HG03095 (cell line): ENCODE data around the gene MIA3.
A peak's percentile ranks its signal among the peaks of the same experiment; 100 is the strongest.

Experiments
- ATAC-seq: cut with Tn5 transposase; IDR thresholded peaks from one replicate; pipeline ENCODE4 v1.9.1; 2021; ENCODE audit warnings: moderate library complexity; ENCODE audit not compliant: unreplicated experiment

Gene MIA3

GRCh38 chr1:222620566-222620965, 2.7 kb downstream of the MIA3 start:
- ATAC-seq = no peak

GRCh38 chr1:222622765-222623164, 4.9 kb downstream of the MIA3 start:
- no peak for ATAC-seq

GRCh38 chr1:222623458-222623857, 5.6 kb downstream of the MIA3 start:
- no peak for ATAC-seq

GRCh38 chr1:222624214-222624613, 6.3 kb downstream of the MIA3 start:
- no peak for ATAC-seq

GRCh38 chr1:222627232-222627631, 9.3 kb downstream of the MIA3 start:
- ATAC-seq = no peak

GRCh38 chr1:222629921-222630535, 12.1 kb downstream of the MIA3 start:
- no peak for ATAC-seq

- no peak for ATAC-seq
These were observed 13.8 kb downstream of the MIA3 start for GRCh38 chr1:222631611-222632208.

- no peak for ATAC-seq
These were observed 14.9 kb downstream of the MIA3 start for GRCh38 chr1:222632749-222633148.

- peak; percentile 86 for ATAC-seq
These were observed 16.5 kb downstream of the MIA3 start for GRCh38 chr1:222634180-222635013.

- ATAC-seq = no peak
These were observed 23.5 kb downstream of the MIA3 start for GRCh38 chr1:222641269-222641948.

- no peak for ATAC-seq
These were observed 24.6 kb downstream of the MIA3 start for GRCh38 chr1:222642468-222642867.

GRCh38 chr1:222643606-222643937, 25.7 kb downstream of the MIA3 start:
- ATAC-seq = no peak

GRCh38 chr1:222643938-222644635, 26.2 kb downstream of the MIA3 start:
- ATAC-seq = peak; percentile 96

GRCh38 chr1:222644636-222644980, 26.7 kb downstream of the MIA3 start:
- ATAC-seq = no peak

GRCh38 chr1:222652676-222653075, 34.8 kb downstream of the MIA3 start:
- ATAC-seq = no peak

- ATAC-seq = peak; percentile 51
These were observed 35.4 kb downstream of the MIA3 start for GRCh38 chr1:222653178-222653827.

- ATAC-seq = peak; percentile 96
These were observed 37.0 kb downstream of the MIA3 start for GRCh38 chr1:222654849-222655248.

- ATAC-seq = no peak
These were observed 38.7 kb downstream of the MIA3 start for GRCh38 chr1:222656391-222657155.

- no peak for ATAC-seq
These were observed 40.0 kb downstream of the MIA3 start for GRCh38 chr1:222657899-222658298.

- no peak for ATAC-seq
These were observed 45.6 kb downstream of the MIA3 start for GRCh38 chr1:222663431-222663934.
